ENCODE measurements around the gene RND2.

The RND2 gene

DNA sequence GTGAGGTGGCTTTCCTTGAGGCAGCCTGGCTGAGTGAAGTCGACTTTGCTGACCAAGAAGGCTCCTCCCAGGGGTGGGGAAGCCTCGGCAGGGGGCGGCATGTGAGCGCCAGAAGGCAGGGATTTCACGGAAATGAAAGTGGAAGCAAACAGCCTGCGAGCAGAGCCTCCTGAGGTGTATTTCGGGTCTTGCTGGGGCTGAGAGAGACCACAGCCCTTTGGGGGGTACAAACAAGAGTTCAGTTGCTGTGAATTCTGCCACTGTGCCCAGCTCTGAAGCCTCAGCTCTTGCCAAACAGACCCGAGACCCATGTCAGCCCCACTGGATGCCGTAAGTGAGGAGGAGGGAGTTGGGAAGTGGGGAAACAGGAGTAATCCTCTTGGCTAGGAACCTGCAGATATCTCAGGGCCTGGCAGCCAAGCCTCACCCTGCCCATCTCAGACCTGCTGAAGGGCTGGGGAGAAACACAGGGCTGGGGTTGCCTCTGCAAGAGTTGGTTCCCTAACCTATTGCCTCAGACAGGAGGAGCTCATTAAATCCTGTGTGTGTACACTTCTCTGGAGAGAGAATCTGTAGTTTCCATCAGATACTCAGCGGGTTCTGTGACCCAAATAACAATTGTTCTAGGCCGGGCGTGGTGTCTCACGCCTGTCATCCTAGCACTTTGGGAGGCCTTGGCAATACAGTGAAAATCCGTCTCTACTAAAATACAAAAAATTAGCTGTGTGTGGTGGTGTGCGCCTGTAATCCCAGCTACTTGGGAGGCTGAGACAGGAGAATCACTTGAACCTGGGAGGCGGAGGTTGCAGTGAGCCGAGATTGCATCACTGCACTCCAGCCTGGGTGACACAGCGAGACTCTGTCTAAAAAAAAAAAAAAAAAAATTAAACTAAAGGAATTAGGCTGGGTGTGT lies 18.1 kb upstream of the RND2 start, which contains the start of gene IFI35:
IFI35 (plus strand) TSS at position 146 of the 913 bp plus-strand sequence; CDS start at position 310, 164 bp downstream.
- DNase-seq (ENCODE audit: low spot score): peak; percentile 76

DNA sequence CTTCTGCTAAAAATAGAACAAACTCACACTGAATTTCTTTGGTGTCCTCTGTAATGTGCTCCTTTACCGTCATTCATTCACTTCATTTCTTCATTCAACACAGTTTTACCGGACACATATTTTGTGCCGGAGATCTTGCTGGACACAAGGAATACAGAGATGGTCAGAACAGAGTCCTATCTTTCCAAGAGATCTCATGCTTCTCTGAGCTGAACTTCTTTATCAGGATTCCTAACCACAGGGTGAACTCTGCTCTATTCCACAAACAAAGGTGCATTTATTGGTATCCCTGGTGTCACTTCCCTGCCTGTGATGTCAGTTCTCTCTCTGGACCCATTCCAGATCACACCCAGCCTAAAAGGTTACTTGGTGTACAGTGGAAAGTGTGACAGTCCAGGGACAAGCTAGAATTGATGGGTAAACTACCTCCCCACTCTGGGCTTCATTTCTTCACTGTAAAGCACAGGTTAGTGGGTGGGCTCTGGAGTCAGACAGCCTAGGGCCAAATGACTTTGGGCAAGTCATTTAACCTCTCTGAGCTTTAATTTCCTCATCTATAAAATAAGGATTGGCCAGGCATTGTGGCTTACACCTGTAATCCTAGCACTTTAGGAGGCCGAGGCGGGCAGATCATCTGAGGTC lies 14.2 kb upstream of the RND2 start:
- DNase-seq (ENCODE audit: low spot score): peak; percentile 79

DNA sequence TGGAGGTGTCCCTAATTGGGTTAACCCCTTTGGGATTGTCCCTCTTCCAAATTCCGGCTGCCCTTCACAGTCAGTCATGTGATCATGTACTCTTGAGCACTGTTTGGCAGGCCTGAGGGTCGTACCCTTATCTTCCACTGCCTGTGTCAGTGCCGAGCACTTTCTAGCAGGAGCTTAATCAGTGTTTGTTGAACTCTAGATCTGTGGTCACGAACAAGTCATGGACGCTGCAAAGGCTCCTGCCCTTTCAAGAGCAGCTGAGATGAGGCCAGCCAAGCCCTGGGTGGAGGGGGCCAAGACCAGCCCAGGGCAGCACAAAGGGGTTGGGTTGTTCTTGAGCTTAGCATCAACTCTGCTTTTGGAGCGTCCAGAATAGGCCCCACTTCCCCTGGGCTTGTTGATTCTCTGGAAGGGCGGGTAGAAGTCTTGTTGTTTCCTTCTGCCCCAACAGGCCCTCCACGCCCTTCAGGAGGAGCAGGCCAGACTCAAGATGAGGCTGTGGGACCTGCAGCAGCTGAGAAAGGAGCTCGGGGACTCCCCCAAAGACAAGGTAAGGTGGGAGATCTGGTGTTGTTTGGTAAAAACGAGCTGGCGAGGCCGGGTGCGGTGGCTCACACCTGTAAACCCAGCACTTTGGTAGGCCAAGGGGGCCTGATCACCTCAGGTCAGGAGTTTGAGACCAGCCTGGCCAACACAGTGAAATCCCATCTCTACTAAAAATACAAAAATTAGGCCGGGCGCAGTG lies 13.1 kb upstream of the RND2 start:
- DNase-seq (ENCODE audit: low spot score): no peak

DNA sequence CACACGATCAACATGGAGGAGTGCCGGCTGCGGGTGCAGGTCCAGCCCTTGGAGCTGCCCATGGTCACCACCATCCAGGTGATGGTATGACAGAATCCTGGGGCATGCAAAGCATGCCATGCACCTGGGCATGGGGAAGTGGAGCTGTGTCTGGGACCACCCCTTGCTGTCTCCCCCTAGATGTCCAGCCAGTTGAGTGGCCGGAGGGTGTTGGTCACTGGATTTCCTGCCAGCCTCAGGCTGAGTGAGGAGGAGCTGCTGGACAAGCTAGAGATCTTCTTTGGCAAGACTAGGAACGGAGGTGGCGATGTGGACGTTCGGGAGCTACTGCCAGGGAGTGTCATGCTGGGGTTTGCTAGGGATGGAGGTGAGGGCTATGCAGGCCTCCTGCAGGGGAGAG lies 11.7 kb upstream of the RND2 start:
- DNase-seq (ENCODE audit: low spot score): no peak

DNA sequence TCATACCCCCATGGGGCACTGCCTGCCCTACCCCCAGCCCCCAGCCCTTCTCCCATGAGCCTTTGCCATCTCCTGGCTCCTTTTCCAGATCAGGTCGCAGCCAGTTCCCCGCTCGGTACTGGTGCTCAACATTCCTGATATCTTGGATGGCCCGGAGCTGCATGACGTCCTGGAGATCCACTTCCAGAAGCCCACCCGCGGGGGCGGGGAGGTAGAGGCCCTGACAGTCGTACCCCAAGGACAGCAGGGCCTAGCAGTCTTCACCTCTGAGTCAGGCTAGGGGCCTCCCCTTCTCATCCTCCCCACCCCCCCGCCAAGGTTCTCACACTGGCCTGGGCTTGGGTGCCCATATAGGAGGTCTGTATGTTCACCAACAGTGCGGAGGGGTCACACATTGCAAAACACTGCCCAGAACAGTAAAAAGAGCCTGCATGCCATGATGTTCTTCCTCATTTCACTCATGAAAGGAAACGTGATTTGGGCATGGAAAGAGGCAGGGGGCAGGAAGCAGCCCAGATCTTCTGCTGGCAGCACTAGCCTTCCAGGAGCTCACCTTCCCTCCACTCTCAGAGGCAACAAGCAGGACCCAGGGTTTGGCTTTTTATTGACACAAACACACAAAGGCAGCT lies 10.9 kb upstream of the RND2 start:
- no peak for DNase-seq (ENCODE audit: low spot score)

DNA sequence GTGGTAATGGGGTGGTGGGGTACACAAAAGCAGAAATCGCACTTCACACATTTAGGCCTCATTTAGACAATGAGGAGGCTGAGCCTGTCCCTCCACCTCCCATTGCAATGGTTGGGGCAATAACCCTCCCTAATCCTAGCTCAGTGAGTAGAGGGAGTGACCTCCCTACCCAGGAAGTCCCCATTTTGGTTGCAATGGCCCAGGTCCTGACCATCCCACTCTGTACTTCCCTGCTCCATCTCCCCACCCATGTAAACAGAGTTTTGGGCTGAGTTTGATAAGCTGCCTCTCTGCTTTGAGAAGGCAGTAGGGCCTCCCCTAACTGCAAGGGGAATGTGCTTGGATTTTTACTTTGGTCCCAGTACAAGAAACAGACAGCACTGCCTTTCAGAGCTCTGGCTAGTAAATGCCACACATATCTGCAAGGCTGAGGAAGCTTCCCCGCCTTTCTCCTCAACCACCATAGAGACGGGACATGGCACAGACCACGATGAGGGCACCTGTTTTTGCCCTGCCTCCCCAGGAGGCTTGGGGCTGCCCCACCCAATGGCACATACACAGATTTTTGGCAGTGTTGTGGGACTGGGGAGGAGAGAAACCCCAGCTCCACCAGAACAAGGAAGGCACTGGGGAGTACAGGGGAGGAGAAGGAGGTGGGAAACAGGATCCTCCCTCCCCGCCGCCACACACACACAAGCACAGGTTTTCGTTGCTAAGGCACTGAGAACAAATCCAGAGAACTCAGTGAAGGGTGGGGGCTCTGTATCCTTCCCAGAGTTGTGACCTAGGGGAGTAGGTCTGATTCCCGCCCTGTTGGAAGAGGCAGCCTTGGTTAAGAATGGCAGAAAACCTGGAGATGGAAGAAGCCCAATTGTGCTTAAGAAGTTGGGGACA lies 10.1 kb upstream of the RND2 start:
- no peak for DNase-seq (ENCODE audit: low spot score)

DNA sequence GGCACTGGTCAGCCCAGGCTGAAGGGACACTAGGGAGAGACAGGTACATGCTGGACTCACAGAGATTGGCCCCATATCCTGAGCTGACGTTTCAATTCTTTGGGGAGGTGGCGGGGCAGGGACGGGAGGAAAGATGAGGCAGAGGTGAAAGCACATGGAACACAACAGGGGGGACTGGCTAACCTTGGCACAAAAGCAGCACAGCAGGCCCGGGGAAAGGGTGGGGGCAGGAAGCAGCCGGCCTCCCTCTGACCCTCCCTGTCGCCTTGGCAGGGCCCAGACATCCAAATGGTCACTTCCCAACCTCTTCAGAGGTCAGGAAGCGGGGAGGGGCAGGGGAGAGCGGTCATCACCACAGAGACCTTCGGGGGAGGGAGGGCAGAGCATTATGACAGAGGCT lies 9.5 kb upstream of the RND2 start:
- DNase-seq (ENCODE audit: low spot score): no peak

DNA sequence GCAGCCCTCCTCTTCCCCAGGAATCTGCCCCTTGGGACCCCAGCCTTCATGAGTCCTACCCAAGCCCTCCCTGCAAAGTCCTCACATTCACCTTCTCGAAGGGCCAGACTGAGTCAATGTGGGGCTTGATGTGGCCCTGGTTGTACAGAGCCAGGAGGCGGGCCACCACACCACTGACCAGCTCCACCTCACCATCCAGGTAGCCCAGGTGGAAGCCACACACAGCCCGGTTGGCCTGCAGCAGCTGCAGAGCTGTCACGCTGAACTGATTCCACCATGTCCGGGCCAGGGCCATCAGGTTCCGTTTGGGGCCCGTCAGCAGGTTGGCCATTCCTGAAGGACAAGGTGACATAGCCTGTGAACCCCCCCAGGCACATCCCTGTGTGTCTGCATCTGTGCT lies 8.8 kb upstream of the RND2 start:
- DNase-seq (ENCODE audit: low spot score): no peak

DNA sequence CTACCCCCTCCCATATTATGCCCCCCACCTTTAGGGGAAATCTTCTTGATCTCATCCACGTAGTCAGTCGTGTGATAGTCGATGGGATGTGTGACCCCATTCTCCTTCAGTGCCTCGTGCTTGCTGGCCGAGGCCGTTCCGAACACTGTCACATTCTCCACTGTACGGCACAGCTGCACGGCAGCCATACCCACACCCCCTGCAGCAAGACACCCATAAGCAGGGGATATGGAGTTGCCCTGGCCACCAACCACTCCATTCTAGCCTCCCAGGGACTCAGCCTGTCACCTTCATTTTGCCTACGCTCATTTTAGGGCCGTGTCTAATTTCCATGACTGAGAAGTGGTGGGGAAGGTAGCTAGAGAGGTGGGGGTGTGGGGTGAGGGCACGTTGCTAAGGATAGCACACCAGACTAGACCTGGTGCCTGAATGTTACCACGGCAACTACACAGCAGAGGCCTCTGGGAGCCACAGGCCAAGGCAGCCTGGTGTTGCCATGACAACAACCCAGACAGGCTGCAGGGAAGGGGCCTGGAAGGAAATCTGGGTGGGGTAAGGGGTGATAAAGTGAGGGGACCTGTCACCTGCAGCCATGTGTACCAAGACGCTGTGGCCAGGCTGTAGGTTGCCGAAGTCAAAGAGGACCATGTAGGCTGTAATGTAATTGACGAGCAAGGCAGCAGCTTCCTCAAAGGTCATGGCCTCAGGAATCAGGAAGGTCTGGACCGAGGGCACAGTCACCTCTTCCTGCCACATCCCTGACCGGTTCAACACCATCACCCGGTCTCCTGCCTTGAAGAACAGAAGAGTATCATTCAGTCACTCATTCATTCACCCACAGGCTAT lies 6.8 kb upstream of the RND2 start:
- no peak for DNase-seq (ENCODE audit: low spot score)

DNA sequence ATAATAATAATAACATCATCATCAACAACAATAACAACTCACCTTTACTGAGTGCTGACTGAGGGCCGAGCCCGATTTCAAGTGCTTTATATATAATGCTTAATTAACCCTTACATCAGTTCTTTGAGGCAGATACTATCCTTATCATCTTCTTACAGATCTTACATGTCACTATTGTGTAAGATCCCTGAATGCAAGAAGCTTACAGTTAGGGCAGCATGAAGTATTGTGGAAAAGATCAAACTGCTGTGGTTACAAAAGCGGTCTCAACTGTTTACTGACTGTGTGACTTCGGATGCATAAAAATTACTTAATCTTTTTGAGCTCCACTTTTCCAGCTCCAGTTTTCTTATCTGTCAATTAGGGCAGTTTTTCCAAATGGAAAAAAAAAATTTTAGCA lies 6.1 kb upstream of the RND2 start:
- no peak for DNase-seq (ENCODE audit: low spot score)

DNA sequence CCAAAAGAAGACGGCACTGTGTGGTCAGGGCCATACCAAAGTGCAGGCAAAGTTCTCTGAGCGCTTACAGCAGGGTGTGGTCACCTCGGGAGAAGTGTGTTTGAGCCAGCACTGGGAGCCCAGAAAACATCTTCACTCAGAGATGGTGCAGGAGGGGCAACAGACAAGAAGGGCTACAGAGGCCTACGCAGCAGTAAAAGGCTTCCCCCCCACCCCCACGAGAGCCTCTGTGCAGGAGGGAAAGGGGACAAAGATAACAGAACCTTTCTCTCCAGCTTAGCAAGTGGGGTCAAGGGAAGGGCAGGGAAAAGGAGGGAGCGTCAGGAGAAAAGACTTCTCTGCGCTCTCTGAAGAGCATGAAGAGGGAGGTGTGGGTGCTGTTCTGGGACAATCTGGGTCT lies 5.6 kb upstream of the RND2 start:
- DNase-seq (ENCODE audit: low spot score): no peak

DNA sequence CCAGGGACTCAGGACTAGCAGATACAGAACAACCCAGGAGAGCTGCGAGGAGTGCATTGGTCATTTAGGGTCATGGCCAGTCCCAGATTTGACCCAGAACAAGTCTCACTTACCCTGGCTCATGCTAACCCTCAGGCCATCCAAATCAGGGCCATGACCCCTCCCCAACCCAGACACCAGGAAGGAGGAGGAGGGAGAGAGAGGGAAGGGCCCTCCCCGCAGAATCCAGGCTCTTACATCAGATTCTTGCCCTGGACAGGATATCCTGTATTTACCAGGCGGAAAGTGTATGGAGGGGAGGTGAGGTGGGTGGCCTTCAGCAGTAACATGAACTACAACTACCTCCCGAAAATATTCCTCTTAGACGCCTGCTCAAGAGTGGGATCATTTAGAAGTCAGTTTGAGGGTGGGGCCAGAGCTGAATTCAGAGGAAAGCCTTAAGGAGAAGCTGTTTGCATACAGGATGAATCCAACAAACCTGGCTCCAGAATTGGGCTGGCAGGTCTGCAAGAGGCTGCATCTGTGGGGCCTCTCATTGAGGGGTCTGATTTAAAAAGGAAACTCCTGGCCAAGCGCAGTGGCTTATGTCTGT lies 4.9 kb upstream of the RND2 start:
- no peak for DNase-seq (ENCODE audit: low spot score)

DNA sequence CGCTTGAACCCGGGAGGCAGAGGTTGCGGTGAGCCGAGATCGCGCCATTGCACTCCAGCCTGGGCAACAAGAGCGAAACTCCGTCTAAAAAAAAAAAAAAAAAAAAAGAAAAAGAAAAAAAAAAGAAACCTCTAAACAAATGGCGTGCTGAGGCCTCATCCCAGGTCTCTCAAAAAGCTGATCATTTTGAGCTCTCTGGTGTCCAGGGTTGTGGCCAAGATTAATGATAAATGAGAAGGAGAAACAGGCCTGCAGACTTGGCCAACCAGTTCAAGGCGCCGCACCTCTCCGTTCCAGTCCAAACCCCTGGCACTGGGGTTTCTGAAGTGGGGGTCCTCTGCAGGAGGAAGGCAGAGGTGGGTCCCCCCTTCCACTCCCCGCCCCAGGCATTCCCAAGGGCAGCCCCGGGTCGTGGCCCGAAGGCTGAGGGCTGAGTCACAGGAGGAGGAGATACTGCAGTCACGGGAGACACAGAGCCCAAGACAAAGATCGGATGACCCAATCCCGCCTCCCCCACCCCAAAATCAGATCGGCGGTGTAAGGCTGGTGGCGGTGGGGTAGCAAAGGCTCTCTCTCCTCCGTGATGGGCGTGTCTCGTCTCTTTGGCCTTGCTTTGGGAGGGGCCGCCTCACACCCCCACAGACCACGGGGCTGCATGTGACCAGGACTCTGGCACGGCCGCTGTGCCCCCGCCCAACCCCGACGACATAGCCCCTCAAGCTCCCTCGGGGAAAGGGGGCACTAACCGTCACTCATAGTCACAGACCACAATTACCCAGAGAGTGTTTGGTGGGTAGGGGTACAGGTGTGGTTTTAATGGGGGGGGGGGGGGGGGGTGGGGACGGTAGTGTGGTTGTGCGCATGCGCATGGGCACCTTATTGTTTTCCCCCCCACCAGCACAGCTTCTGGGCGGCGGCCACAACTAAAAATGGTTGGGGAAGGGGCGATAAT lies 4.0 kb upstream of the RND2 start:
- peak; percentile 85 for DNase-seq (ENCODE audit: low spot score)

DNA sequence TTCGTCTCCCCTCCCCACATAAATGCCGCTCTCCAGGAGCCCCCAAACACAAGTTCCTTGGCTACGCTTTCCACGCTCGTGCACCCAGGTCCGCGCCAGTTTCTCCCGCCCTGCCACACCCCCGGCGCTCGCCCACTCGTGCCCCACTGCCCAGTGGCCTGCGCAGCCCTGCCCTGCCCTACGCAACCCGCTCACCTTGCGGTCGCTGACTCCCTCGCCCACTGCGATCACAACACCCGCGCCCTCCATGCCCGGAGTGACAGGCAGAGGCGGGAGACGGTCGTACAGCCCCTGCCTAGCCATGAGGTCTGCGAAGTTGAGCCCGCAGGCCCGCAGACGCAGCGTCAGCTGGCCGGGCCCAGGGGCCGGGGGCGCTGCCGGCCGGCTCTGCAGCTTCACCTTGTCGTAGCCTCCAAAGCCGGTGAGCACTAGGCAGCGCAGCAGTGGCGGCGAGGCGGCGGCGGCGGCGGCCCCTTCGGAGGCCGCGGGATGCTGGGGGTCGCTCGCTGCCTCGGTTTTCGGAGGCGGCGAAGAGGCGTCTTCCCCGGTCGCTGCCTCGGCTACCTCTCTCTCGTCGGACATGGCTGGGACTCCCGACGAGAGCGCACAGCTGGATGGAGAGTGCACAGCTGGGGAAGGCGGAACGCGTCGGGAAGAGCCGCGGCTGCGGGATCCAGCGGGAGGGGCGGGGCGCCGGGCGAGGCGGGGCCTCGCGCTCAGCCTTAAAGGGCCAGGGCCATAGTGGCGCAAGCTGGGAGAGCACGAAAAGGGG lies 3.1 kb upstream of the RND2 start, which contains the start of gene VAT1:
VAT1 (minus strand) TSS at position 645 of the 772 bp plus-strand sequence; CDS start at position 582, 63 bp downstream.
- DNase-seq (ENCODE audit: low spot score): peak; percentile 87

DNA sequence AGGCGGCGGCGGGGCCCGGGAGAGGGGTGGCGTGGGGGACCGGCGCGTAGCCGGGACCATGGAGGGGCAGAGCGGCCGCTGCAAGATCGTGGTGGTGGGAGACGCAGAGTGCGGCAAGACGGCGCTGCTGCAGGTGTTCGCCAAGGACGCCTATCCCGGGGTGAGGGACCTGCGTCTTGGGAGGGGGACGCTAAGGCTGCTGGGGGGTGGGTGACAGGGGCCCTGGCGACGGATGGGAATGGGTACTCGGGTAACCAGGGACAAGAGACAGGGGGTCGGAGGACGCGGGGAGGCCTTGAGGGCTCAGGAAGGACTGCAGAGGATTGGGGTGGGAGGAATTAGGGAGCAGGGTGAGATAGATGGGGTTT lies 243 bp downstream of the RND2 start:
- DNase-seq (ENCODE audit: low spot score): no peak

DNA sequence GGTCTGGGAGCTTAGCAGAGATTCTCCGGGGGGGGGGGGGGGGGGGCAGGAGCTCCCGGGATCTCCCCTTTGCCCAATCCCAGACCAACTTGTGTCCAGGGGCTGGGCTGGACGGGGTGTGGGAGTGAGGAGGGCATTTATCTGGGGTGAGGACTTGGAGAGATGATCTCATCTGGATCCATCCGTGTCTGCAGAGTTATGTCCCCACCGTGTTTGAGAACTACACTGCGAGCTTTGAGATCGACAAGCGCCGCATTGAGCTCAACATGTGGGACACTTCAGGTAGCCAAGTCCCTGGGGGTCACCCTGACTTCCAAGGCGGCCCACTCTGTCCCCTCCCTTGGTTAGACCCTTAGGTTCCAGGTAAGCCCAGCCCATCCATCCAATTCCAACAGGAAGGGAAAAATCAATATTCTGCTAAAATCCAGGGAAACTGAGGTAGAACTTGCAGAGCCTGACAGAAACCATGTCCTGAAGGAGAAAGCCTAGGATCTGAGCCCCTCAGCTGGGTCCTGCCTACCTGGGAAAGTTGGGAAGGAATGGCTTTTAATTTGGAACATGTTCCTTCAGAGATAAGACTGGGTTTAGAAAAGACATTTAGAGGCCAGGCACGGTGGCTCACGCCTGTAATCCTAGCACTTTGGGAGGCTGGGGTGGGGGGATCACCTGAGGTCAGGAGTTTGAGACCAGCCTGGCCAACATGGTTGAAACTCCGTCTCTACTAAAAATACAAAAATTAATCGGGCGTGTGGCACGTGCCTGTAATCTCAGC lies 921 bp downstream of the RND2 start:
- no peak for DNase-seq (ENCODE audit: low spot score)

DNA sequence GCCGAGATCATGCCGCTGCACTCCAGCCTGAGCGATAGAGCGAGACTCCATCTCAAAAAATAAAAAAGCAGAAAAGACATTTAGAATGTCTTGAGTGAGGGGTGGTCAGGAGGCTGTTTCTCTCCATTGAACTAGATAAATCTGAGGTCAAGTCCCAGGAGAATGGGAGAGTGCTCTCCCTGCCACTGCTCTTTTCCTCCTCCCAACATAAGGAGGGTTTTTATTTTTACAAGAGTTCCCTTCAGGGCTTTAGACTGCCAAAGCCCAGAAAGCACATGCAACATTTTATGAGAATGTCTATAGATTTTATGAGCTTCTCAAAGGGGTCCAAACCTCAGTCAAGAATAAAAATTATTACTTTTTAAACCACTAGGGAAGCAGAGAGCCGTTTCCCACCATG lies 1.6 kb downstream of the RND2 start:
- DNase-seq (ENCODE audit: low spot score): no peak

Data from HuH-7 (cell line).